ENCODE measurements around the gene F13A1.

GRCh38 chr6:6287415-6287814 is 33.0 kb downstream of the F13A1 start:
- TF ChIP-seq CTCF (IDR thresholded peaks at IDR 0.05) = no peak
- no peak for TF ChIP-seq POLR2A (IDR thresholded peaks at IDR 0.05)
